WTC11 (cell line): ENCODE measurements around the gene ATG16L1. TPM values are rescaled to one million over a fixed set of nuclear protein-coding genes. Genes with fewer than 3 reads are reported as not detected.

Source experiments
- ATAC-seq: fragments of 200-7000 bp; cut with Tn5 transposase; 2 replicates; pipeline ENCODE4 v1.10.0; 2021; ENCODE audit warnings: mild to moderate bottlenecking, moderate library complexity
- CTCF ChIA-PET: fragments of 300-600 bp; sonication (Branson Sonifier 250); formaldehyde crosslinking; loops from one replicate; lab custom pipeline; 2021; ENCODE audit warnings: antibody characterized with exemption; lab: Charles Lee
- POLR2A ChIA-PET: fragments of 350-600 bp; sonication (Branson Sonifier 250); formaldehyde crosslinking; loops from one replicate; lab custom pipeline; 2021; ENCODE audit warnings: antibody characterized with exemption; lab: Charles Lee
- DNase-seq: peaks from one replicate; pipeline ENCODE4 v3.0.0; 2021; ENCODE audit warnings: low spot score
- H3K27ac Mint-ChIP-seq: 2 replicates; pipeline ENCODE4 v1.8.0; 2021; ENCODE audit warnings: mixed read lengths
- H3K27me3 Mint-ChIP-seq: 2 replicates; pipeline ENCODE4 v1.8.0; 2021; ENCODE audit warnings: low read depth, mild to moderate bottlenecking, moderate library complexity, mixed read lengths
- H3K36me3 Mint-ChIP-seq: 2 replicates; pipeline ENCODE4 v1.8.0; 2021; ENCODE audit warnings: mixed read lengths
- H3K4me1 Mint-ChIP-seq: 2 replicates; pipeline ENCODE4 v1.8.0; 2022; ENCODE audit warnings: mixed read lengths
- H3K4me3 Mint-ChIP-seq: 2 replicates; pipeline ENCODE4 v1.8.0; 2021; ENCODE audit warnings: mild to moderate bottlenecking, moderate library complexity, mixed read lengths
- H3K9me3 Mint-ChIP-seq: 2 replicates; pipeline ENCODE4 v1.8.0; 2021; ENCODE audit warnings: mixed read lengths
- AFF4 ChIP-seq: sonication (generic); formaldehyde crosslinking; IDR thresholded peaks from 2 replicates; pipeline ENCODE4 v1.8.1; 2023; ENCODE audit warnings: mild to moderate bottlenecking, missing genetic modification reagents, borderline replicate concordance
- ATF1 ChIP-seq: sonication (generic); formaldehyde crosslinking; IDR thresholded peaks from 2 replicates; pipeline ENCODE4 v1.8.1; 2023; ENCODE audit warnings: mild to moderate bottlenecking, moderate library complexity, missing genetic modification reagents
- ATF2 ChIP-seq: sonication (generic); formaldehyde crosslinking; IDR thresholded peaks from 2 replicates; pipeline ENCODE4 v1.8.1; 2022; ENCODE audit warnings: low read depth, missing genetic modification reagents, borderline replicate concordance
- CBFB ChIP-seq: sonication (generic); formaldehyde crosslinking; IDR thresholded peaks from 2 replicates; pipeline ENCODE4 v1.8.1; 2022; ENCODE audit warnings: mild to moderate bottlenecking, low read depth, missing genetic modification reagents
- E2F1 ChIP-seq: sonication (generic); formaldehyde crosslinking; IDR thresholded peaks from 2 replicates; pipeline ENCODE4 v1.8.0; 2022; ENCODE audit warnings: mild to moderate bottlenecking, missing genetic modification reagents
- FOXJ3 ChIP-seq: sonication (generic); formaldehyde crosslinking; IDR thresholded peaks from 2 replicates; pipeline ENCODE4 v1.9.0; 2021; ENCODE audit warnings: missing genetic modification reagents, mild to moderate bottlenecking, borderline replicate concordance
- NR3C1 ChIP-seq: sonication (generic); formaldehyde crosslinking; conservative IDR thresholded peaks from 2 replicates; pipeline ENCODE4 v1.8.1; 2023; ENCODE audit warnings: low read depth, mild to moderate bottlenecking, missing genetic modification reagents
- PRDM15 ChIP-seq: sonication (generic); formaldehyde crosslinking; IDR thresholded peaks from 2 replicates; pipeline ENCODE4 v1.8.0; 2022; ENCODE audit warnings: missing genetic modification reagents
- RORB ChIP-seq: fragments of 250-450 bp; sonication (Bioruptor Pico); IDR thresholded peaks from 2 replicates; pipeline ENCODE4 v1.9.0; 2021; ENCODE audit warnings: mild to moderate bottlenecking
- SMAD4 ChIP-seq: sonication (generic); formaldehyde crosslinking; IDR thresholded peaks from 2 replicates; pipeline ENCODE4 v1.8.0; 2022; ENCODE audit warnings: mild to moderate bottlenecking, missing genetic modification reagents
- SP1 ChIP-seq: sonication (generic); formaldehyde crosslinking; conservative IDR thresholded peaks from 2 replicates; pipeline ENCODE4 v1.8.1; 2022; ENCODE audit warnings: missing genetic modification reagents
- TEAD4 ChIP-seq: sonication (generic); formaldehyde crosslinking; IDR thresholded peaks from 2 replicates; pipeline ENCODE4 v1.8.0; 2022; ENCODE audit warnings: mild to moderate bottlenecking, missing genetic modification reagents
- ZMAT4 ChIP-seq: fragments of 250-450 bp; sonication (Bioruptor Pico); IDR thresholded peaks from 2 replicates; pipeline ENCODE4 v1.9.0; 2021; ENCODE audit warnings: mild to moderate bottlenecking
- ZNF138 ChIP-seq: sonication (generic); formaldehyde crosslinking; conservative IDR thresholded peaks from 2 replicates; pipeline ENCODE4 v1.8.1; 2022; ENCODE audit warnings: mild to moderate bottlenecking, moderate library complexity, missing genetic modification reagents
- ZNF281 ChIP-seq: sonication (generic); formaldehyde crosslinking; IDR thresholded peaks from 2 replicates; pipeline ENCODE4 v1.8.0; 2023; ENCODE audit warnings: mild to moderate bottlenecking, missing genetic modification reagents
- ZNF512 ChIP-seq: sonication (generic); formaldehyde crosslinking; IDR thresholded peaks from 2 replicates; pipeline ENCODE4 v1.8.1; 2022; ENCODE audit warnings: missing genetic modification reagents, borderline replicate concordance
- total RNA-seq: library from RNA; stranded (reverse); gene quantifications from 3 replicates; pipeline ENCODE4 v1.2.3, GENCODE V29; 2021

Gene ATG16L1
- total RNA-seq, 1 experiment from 2014 or later, result 31.8 TPM

- H3K27me3 Mint-ChIP-seq, result no peaks in the 10 kb centered on the region
- DNase-seq, result no peak
- peaks cover 43% of the 10 kb centered on the region for H3K4me1 Mint-ChIP-seq
- CTCF ChIA-PET, result interaction anchor here (0.9 to 2.0 kb wide), 7 partner anchors 9 to 180 kb away, joined by 3 to 9 read pairs (median 4); no protein-coding TSS in a partner anchor
- H3K36me3 Mint-ChIP-seq, result peaks cover 4% of the 10 kb centered on the region
- peak overlapping the region; percentile 33 for H3K4me3 Mint-ChIP-seq
- no peak; the same call in 1 of the 2 replicates for ATAC-seq
- H3K9me3 Mint-ChIP-seq, result no peaks in the 10 kb centered on the region
- TF ChIP-seq SMAD4 (CRISPR knock-in tag) (no peak), PRDM15 (no peak), ATF1 (CRISPR knock-in tag) (no peak), TEAD4 (CRISPR knock-in tag) (no peak), AFF4 (CRISPR knock-in tag) (no peak), ZNF512 (no peak), ZMAT4 (CRISPR knock-in tag) (no peak), FOXJ3 (CRISPR knock-in tag) (no peak), ATF2 (CRISPR knock-in tag) (no peak), RORB (no peak)
- TF ChIP-seq, all 79 proteins: peak for 0
- H3K27ac Mint-ChIP-seq, result peak overlapping the region; percentile 95
- POLR2A ChIA-PET, result no interaction called here
These were observed 42.3 kb upstream of the ATG16L1 start for GRCh38 chr2:233209117-233209532.

GRCh38 chr2:233209533-233210171, 41.8 kb upstream of the ATG16L1 start:
- H3K9me3 Mint-ChIP-seq, result no peaks in the 10 kb centered on the region
- CTCF ChIA-PET, result interaction anchor here (0.5 to 2.0 kb wide), 8 partner anchors 9 to 519 kb away, joined by 3 to 9 read pairs (median 4); no protein-coding TSS in a partner anchor
- peaks cover 43% of the 10 kb centered on the region for H3K4me1 Mint-ChIP-seq
- no peaks in the 10 kb centered on the region for H3K27me3 Mint-ChIP-seq
- DNase-seq (no peak), ATAC-seq (peak; percentile 60)
- POLR2A ChIA-PET, result interaction anchor here (0.7 kb wide), 1 partner anchor 472 kb away, joined by 5 read pairs; no protein-coding TSS in a partner anchor
- H3K27ac Mint-ChIP-seq, result peak overlapping the region; percentile 95
- no peak for TF ChIP-seq ZNF138 (CRISPR knock-in tag)
- TF ChIP-seq SP1 (CRISPR knock-in tag), result no peak
- no peak for TF ChIP-seq ATF2 (CRISPR knock-in tag)
- TF ChIP-seq CBFB, result 0 out of 2 replicates have a peak, but pooled peaks have one; percentile 73
- no peak for TF ChIP-seq NR3C1 (CRISPR knock-in tag)
- TF ChIP-seq FOXJ3 (CRISPR knock-in tag), result no peak
- no peak for TF ChIP-seq E2F1
- no peak for TF ChIP-seq ZNF281
- peaks cover 2% of the 10 kb centered on the region for H3K36me3 Mint-ChIP-seq
- H3K4me3 Mint-ChIP-seq, result peak overlapping the region; percentile 37
